Stimulated activated CD4-positive, alpha-beta T cell treated with anti-CD3 and anti-CD28 coated beads, Interleukin-1b, Interleukin-23, amount 100 ng/mL, for 24 hours (primary cell): ENCODE measurements around the gene HOXC4.
"Not testable (repeated sequence)": the region's sequence is repeated elsewhere in the genome, so short reads cannot be mapped to it uniquely, and the experiment has no call there.

Source experiments
- DNase-seq, 4 experiments: peaks; one replicate each; pipeline ENCODE4 v3.0.0-alpha.2; 2020; ENCODE audit warnings: low read depth in 4 of 4, low spot score in 1 of 4

HOXC4 gene

GRCh38 chr12:54081581-54082396 is 28.2 kb downstream of the HOXC4 start:
- not testable (repeated sequence) for DNase-seq

DNA sequence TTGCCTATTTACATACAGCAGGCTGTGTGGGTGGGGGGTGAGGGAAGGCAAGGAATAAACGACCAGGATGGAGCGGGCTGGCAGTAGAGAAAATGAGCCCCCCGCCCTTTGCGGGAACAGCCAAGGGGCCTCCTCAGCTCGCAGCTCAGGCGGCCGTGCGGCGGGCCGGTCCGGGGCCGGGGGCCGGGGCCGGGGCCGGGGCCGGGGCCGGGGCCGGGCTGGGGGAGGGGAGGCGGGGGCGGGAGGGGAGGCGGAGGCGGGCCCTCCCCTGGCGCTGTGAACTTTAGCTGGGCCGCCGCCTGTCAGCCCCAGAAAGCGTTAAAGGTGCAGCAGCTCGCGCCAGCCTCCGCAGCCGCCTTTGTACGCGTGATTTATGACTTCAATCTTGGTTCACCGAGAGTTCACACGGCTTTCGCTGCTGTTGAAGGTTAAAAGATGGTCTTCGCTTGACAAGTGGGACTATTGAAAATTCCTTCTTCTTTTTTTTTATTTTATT is 28.8 kb downstream of the HOXC4 start:
- no peak for DNase-seq

DNA sequence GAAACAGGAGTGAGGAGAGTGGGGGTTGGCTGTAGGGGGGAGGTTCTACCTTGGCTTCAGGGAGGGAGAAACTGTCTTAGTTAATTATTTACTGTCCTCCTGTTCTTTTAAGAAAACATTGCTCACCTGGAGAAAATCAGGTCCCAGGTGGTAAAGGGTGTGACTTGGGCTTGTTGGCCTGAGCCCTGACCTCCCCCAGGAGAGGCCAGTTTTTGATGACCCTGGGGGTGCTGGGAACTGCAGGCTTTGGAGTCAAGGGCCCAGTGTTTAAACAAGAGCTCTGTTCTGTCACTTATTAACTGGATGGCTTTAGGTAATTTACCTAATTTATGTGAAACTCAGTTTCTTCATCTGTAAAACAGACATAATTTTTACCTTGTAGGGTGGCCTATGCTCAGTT is 34.4 kb downstream of the HOXC4 start:
- not testable (repeated sequence) for DNase-seq

GRCh38 chr12:54089465-54089864 is 35.8 kb downstream of the HOXC4 start:
- DNase-seq: not testable (repeated sequence)

GRCh38 chr12:54090312-54090711 is 36.7 kb downstream of the HOXC4 start:
- not testable (repeated sequence) for DNase-seq

- DNase-seq: not testable (repeated sequence)
Observed at GRCh38 chr12:54092943-54093342, 39.3 kb downstream of the HOXC4 start.

DNA sequence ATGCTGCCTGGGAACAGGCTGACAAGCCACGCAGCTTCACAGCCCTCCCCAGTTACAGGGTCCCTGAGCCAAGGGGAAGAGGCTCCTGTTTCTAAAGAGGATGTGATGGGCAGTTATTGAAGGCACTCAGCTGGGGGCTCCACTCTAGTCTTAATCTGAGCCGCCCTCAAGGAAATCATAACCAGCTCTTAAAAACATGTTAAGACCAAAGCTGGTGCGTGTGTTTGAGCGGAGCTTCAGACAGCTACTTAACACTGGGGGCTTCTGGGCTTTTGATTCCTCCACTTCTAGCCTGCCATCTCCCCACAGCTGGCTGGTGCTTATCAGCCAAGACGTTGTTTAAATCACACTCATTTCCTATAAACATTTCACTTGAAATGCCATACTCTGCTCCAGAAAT is 42.3 kb downstream of the HOXC4 start:
- DNase-seq: not testable (repeated sequence)

GRCh38 chr12:54098644-54099043 is 45.0 kb downstream of the HOXC4 start:
- not testable (repeated sequence) for DNase-seq

DNA sequence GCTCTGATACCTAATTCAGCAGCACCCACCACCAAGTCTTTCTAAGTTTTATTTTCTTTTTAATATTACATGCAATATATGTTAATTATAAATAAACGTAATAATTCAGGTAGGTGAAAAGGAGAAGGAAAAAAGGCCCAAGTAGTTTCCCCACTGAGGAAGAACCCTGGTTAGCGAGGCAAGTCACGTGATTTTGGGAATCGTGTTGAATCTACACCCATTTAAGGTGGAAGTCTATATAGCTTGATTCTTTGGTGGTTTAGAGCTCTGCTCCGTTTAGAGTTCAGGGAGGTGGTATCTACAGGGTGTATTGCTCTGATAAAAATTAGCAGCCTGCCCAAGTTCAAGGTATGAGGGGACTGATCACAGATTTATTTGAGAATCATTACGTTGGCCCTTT is 47.0 kb downstream of the HOXC4 start:
- not testable (repeated sequence) for DNase-seq

DNA sequence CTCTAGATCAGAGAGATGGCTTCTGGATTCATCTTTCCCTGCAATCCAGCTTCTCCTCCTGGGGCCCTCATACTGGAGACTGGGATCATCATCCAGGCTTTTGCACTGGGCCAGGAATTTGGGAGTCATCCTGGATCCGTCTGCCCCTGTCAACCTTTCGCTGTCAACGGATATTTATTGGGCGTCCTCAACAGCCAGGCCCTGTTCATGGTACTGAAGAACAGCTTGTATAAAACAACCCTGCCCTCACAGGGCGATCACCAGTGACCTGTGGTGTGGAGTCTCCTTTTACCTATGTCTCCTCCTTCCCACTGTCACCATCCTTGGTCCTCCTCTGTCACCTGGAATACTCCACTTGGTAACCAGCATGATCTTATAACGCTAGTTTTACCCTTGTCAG is 48.6 kb downstream of the HOXC4 start:
- DNase-seq: not testable (repeated sequence)

GRCh38 chr12:54103827-54104226 is 50.2 kb downstream of the HOXC4 start:
- not testable (repeated sequence) for DNase-seq
